H9 (cell line): Measurements from ENCODE around the gene VASH2. TPM values are rescaled to one million over a fixed set of nuclear protein-coding genes. Genes with fewer than 3 reads are reported as not detected.

Experiments used
- DNase-seq: peaks from one replicate; pipeline ENCODE4 v3.0.0-alpha.2; 2017
- H2AFZ ChIP-seq: one replicate; pipeline ENCODE4 v1.6.1; 2013; ENCODE audit warnings: mild to moderate bottlenecking, low read length, control low read depth, moderate library complexity
- H2AK5ac ChIP-seq: 2 replicates; pipeline ENCODE4 v1.6.1; 2013; ENCODE audit warnings: low read length, control low read depth, mixed read lengths; ENCODE audit not compliant: insufficient read length
- H2BK120ac ChIP-seq: one replicate; pipeline ENCODE4 v1.6.1; 2013; ENCODE audit warnings: low read depth, mild to moderate bottlenecking, low read length, control low read depth, inconsistent platforms; ENCODE audit not compliant: poor library complexity, severe bottlenecking
- H2BK12ac ChIP-seq: 2 replicates; pipeline ENCODE4 v1.6.1; 2013; ENCODE audit warnings: low read length, control low read depth, mixed read lengths, low read depth; ENCODE audit not compliant: insufficient read length
- H2BK15ac ChIP-seq: 2 replicates; pipeline ENCODE4 v1.6.1; 2013; ENCODE audit warnings: low read depth, low read length, control low read depth
- H2BK20ac ChIP-seq: one replicate; pipeline ENCODE4 v1.6.1; 2013; ENCODE audit warnings: low read depth, mild to moderate bottlenecking, low read length, control low read depth, inconsistent platforms; ENCODE audit not compliant: poor library complexity, severe bottlenecking
- H2BK5ac ChIP-seq: 2 replicates; pipeline ENCODE4 v1.6.1; 2013; ENCODE audit warnings: low read length, control low read depth, mixed read lengths; ENCODE audit not compliant: insufficient read length
- H3K14ac ChIP-seq: 2 replicates; pipeline ENCODE4 v1.6.1; 2013; ENCODE audit warnings: low read length, control low read depth; ENCODE audit not compliant: insufficient read depth
- H3K18ac ChIP-seq: 2 replicates; pipeline ENCODE4 v1.6.1; 2013; ENCODE audit warnings: low read depth, mild to moderate bottlenecking, mixed read lengths, low read length, control low read depth; ENCODE audit not compliant: insufficient read length
- H3K23ac ChIP-seq: 2 replicates; pipeline ENCODE4 v1.6.1; 2013; ENCODE audit warnings: low read length, control low read depth, mixed read lengths, low read depth; ENCODE audit not compliant: insufficient read length
- H3K23me2 ChIP-seq: 2 replicates; pipeline ENCODE4 v1.6.1; 2013; ENCODE audit warnings: low read depth, mild to moderate bottlenecking, mixed read lengths, low read length, control low read depth; ENCODE audit not compliant: insufficient read length, poor library complexity, severe bottlenecking
- H3K27ac ChIP-seq: 2 replicates; pipeline ENCODE4 v1.5.1; 2013; ENCODE audit warnings: low read length, control low read depth, mixed read lengths, low read depth; ENCODE audit not compliant: insufficient read length
- H3K27me3 ChIP-seq: 2 replicates; pipeline ENCODE4 v1.6.1; 2013; ENCODE audit warnings: low read length, control low read depth, inconsistent platforms; ENCODE audit not compliant: insufficient read depth
- H3K4ac ChIP-seq: 2 replicates; pipeline ENCODE4 v1.6.1; 2013; ENCODE audit warnings: low read depth, mild to moderate bottlenecking, control low read depth, inconsistent platforms, low read length, moderate library complexity
- H3K4me1 ChIP-seq: 2 replicates; pipeline ENCODE4 v1.6.1; 2013; ENCODE audit warnings: low read length, control low read depth, inconsistent platforms; ENCODE audit not compliant: insufficient read depth
- H3K4me2 ChIP-seq: 2 replicates; pipeline ENCODE4 v1.6.1; 2013; ENCODE audit warnings: low read length, control low read depth, mixed read lengths; ENCODE audit not compliant: insufficient read length, insufficient read depth
- H3K56ac ChIP-seq: 2 replicates; pipeline ENCODE4 v1.6.1; 2013; ENCODE audit warnings: low read depth, mild to moderate bottlenecking, mixed read lengths, low read length, control low read depth; ENCODE audit not compliant: insufficient read length
- H3K79me1 ChIP-seq: 2 replicates; pipeline ENCODE4 v1.6.1; 2013; ENCODE audit warnings: low read depth, mild to moderate bottlenecking, moderate library complexity, low read length, control low read depth, inconsistent platforms; ENCODE audit not compliant: insufficient read depth, poor library complexity, severe bottlenecking
- H3K79me2 ChIP-seq: 2 replicates; pipeline ENCODE4 v1.6.1; 2013; ENCODE audit warnings: low read length, control low read depth, inconsistent platforms; ENCODE audit not compliant: insufficient read depth
- H3K9ac ChIP-seq: 2 replicates; pipeline ENCODE4 v1.6.1; 2013; ENCODE audit warnings: low read length, control low read depth, mixed read lengths; ENCODE audit not compliant: insufficient read length; ENCODE audit errors: extremely low read depth
- H3K9me3 ChIP-seq: one replicate; pipeline ENCODE4 v1.6.1; 2013; ENCODE audit warnings: low read depth, low read length, inconsistent platforms; ENCODE audit not compliant: control insufficient read depth
- H3T11ph ChIP-seq: one replicate; pipeline ENCODE4 v1.6.1; 2013; ENCODE audit warnings: mild to moderate bottlenecking, low read length, control low read depth, inconsistent platforms
- H4K20me1 ChIP-seq: one replicate; pipeline ENCODE4 v1.6.1; 2013; ENCODE audit not compliant: control insufficient read depth, insufficient read length, insufficient read depth
- H4K5ac ChIP-seq: 2 replicates; pipeline ENCODE4 v1.6.1; 2013; ENCODE audit warnings: low read depth, mild to moderate bottlenecking, mixed read lengths, low read length, control low read depth; ENCODE audit not compliant: insufficient read length
- H4K8ac ChIP-seq: replicated peaks from 2 replicates; pipeline ENCODE4 v1.6.1; 2013; ENCODE audit warnings: low read length, control low read depth, mixed read lengths, low read depth; ENCODE audit not compliant: insufficient read length
- H4K91ac ChIP-seq: 2 replicates; pipeline ENCODE4 v1.6.1; 2013; ENCODE audit warnings: low read depth, mild to moderate bottlenecking, moderate library complexity, mixed read lengths, low read length, control low read depth; ENCODE audit not compliant: insufficient read length
- H3K27ac Mint-ChIP-seq, 3 experiments: 2 replicates in 2 of 3; 3 replicates in 1 of 3; pipeline ENCODE4 v1.8.0; 2020 to 2021; ENCODE audit warnings: mixed read lengths in 3 of 3, mild to moderate bottlenecking in 1 of 3, moderate library complexity in 1 of 3
- H3K27me3 Mint-ChIP-seq: 2 replicates; pipeline ENCODE4 v1.8.0; 2021; ENCODE audit warnings: low read depth, mild to moderate bottlenecking, moderate library complexity, mixed read lengths
- H3K36me3 Mint-ChIP-seq, 3 experiments: 2 replicates in 2 of 3; 3 replicates in 1 of 3; pipeline ENCODE4 v1.8.0; 2020 to 2021; ENCODE audit warnings: low read depth in 3 of 3, mixed read lengths in 3 of 3; ENCODE audit not compliant: insufficient read depth in 1 of 3
- H3K4me1 Mint-ChIP-seq, 2 experiments: 2 replicates each; pipeline ENCODE4 v1.8.0; 2020; ENCODE audit warnings: mixed read lengths in 2 of 2
- H3K4me3 Mint-ChIP-seq, 2 experiments: 2 replicates in 1 of 2; 3 replicates in 1 of 2; pipeline ENCODE4 v1.8.0; 2020 to 2021; ENCODE audit warnings: mild to moderate bottlenecking in 2 of 2, mixed read lengths in 2 of 2, moderate library complexity in 1 of 2
- H3K9me3 Mint-ChIP-seq, 2 experiments: 2 replicates in 1 of 2; 3 replicates in 1 of 2; pipeline ENCODE4 v1.8.0; 2020; ENCODE audit warnings: mild to moderate bottlenecking in 2 of 2, mixed read lengths in 2 of 2, moderate library complexity in 1 of 2
- CTCF ChIP-seq: fragments of 200-600 bp; sonication (generic); conservative IDR thresholded peaks from 3 replicates; pipeline ENCODE4 v1.8.0; 2021; ENCODE audit warnings: antibody characterized with exemption, mild to moderate bottlenecking
- WGBS: extraction: QIAGEN DNeasy Blood & Tissue Kit; methylation state at CpG from one replicate; pipeline ENCODE4 v1.1.7; 2013; ENCODE audit warnings: missing lambda C conversion rate, low lambda C conversion rate, mixed read lengths; ENCODE audit not compliant: insufficient read length; ENCODE audit errors: extremely low coverage; 5-methylcytosine and 5-hydroxymethylcytosine counted together
- total RNA-seq: library from RNA; stranded (reverse); gene quantifications from 2 replicates; pipeline ENCODE4 v1.2.1, GENCODE V29; 2021

VASH2 gene
- total RNA-seq, 1 experiment from 2014 or later: 76.1 TPM

- H3K9ac ChIP-seq: peak within 1 kb of the TSS; percentile 89
- peak within 1 kb of the TSS; percentile 99 for H3K4me2 ChIP-seq
- H2BK12ac ChIP-seq: no peak within 1 kb of the TSS
- Mint-ChIP-seq H3K4me3 (peak within 1 kb of the TSS; percentile 99 to 100), H3K27me3 (no peaks in the 10 kb centered on the region), H3K27ac (peak within 1 kb of the TSS; percentile 99 to 100 (median 100)), H3K4me1 (peaks cover 8 to 11% of the 10 kb centered on the region in 2 experiments), H3K36me3 (peaks cover 5 to 27% (median 25%) of the 10 kb centered on the region in 3 experiments; a peak in 6 of 7 replicates), H3K9me3 (no peaks in the 10 kb centered on the region)
- H3K79me1 ChIP-seq: no peaks in the 10 kb centered on the region
- peak within 1 kb of the TSS; percentile 93 for H3K18ac ChIP-seq
- H3K23ac ChIP-seq: no peak within 1 kb of the TSS
- no peak within 1 kb of the TSS; the same call in 1 of the 2 replicates for H3K4ac ChIP-seq
- peak within 1 kb of the TSS; percentile 97 for H3K14ac ChIP-seq
- H2BK5ac ChIP-seq: peak within 1 kb of the TSS; percentile 22
- DNase-seq: peak; percentile 98
- H4K5ac ChIP-seq: peak within 1 kb of the TSS; percentile 77
- TF ChIP-seq CTCF: no peak
- no CpG with 5 or more reads among the region's 66 CpGs for WGBS
- H3K27ac ChIP-seq: peak within 1 kb of the TSS; percentile 87
- peaks cover 4% of the 10 kb centered on the region for H3K23me2 ChIP-seq
- H3K9me3 ChIP-seq: no peaks in the 10 kb centered on the region
- H2BK20ac ChIP-seq: no peak within 1 kb of the TSS
- H4K91ac ChIP-seq: no peak within 1 kb of the TSS
- H3K56ac ChIP-seq: peak within 1 kb of the TSS; percentile 37
- H3K27me3 ChIP-seq: no peaks in the 10 kb centered on the region
- H2AFZ ChIP-seq: no peak within 1 kb of the TSS
- no peak within 1 kb of the TSS for H2BK120ac ChIP-seq
- H2AK5ac ChIP-seq: no peak within 1 kb of the TSS
- no peak within 1 kb of the TSS for H3T11ph ChIP-seq
- H2BK15ac ChIP-seq: no peak within 1 kb of the TSS
- H4K8ac ChIP-seq: no peak within 1 kb of the TSS
- H4K20me1 ChIP-seq: no peaks in the 10 kb centered on the region
- H3K79me2 ChIP-seq: peaks cover 5% of the 10 kb centered on the region; the same call in 1 of the 2 replicates
- peaks cover 2% of the 10 kb centered on the region; the same call in 1 of the 2 replicates for H3K4me1 ChIP-seq
Measured at GRCh38 chr1:213015099-213016050, 65.0 kb downstream of the VASH2 start, which contains the start of gene ANGEL2. ANGEL2 (minus strand) TSS chr1:213015867; CDS start chr1:213015671, 196 bp downstream.
